HG02884 (cell line): ENCODE measurements around the gene ARHGAP26.

Source experiments
- ATAC-seq: cut with Tn5 transposase; IDR thresholded peaks from one replicate; pipeline ENCODE4 v1.9.1; 2021; ENCODE audit warnings: mild to moderate bottlenecking, moderate library complexity; ENCODE audit not compliant: unreplicated experiment

ARHGAP26 gene

GRCh38 chr5:143147902-143148301 is 377.7 kb downstream of the ARHGAP26 start:
- ATAC-seq, result no peak

DNA sequence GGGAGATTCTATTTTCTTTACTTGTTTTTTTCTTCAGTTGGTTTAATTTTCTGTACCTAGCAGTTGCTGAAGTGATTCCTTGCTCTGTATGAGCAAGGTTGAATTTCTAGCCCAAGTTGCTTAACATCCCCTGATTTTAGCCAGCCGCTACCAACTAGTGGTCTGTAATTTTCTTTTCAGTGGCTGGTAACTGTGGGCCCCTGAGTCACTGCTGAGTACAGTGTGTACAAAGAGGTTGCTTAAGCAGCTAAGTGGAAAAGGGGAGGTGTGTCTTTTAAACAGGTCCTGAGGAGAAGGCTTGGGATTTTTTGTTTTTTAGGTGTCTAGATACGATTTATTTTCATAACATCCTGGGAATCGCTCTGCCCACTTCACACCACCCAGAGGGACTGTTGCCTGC is 378.6 kb downstream of the ARHGAP26 start:
- no peak for ATAC-seq

- ATAC-seq, result no peak
Observed at GRCh38 chr5:143149759-143150158, 379.6 kb downstream of the ARHGAP26 start.

GRCh38 chr5:143151056-143151700 is 381.0 kb downstream of the ARHGAP26 start:
- ATAC-seq, result no peak

GRCh38 chr5:143152445-143152844 is 382.3 kb downstream of the ARHGAP26 start:
- no peak for ATAC-seq

GRCh38 chr5:143153332-143154119 is 383.3 kb downstream of the ARHGAP26 start:
- no peak for ATAC-seq

GRCh38 chr5:143154510-143155370 is 384.6 kb downstream of the ARHGAP26 start:
- ATAC-seq, result no peak

DNA sequence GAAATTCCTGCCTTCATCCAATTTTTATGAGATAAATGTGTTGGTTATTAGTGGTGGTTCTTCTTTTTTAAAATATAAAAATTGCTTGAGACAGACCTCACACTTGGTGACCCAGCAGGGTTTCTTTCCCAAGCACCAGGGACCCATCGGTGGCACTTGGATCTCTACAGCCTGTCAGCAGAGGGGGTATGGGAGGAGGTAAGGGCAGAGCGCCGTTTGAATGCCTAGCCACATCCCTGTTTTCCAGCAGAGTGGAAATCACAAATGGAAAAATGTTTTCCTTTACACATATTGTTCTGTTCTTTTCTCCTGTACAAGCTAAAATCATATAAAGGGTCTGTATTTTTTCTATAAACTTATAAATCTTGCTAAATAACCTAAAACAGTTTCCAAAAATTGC is 385.3 kb downstream of the ARHGAP26 start:
- no peak for ATAC-seq

- ATAC-seq, result no peak
Observed at GRCh38 chr5:143156086-143156485, 385.9 kb downstream of the ARHGAP26 start.

- ATAC-seq, result no peak
Observed at GRCh38 chr5:143156572-143156971, 386.4 kb downstream of the ARHGAP26 start.

DNA sequence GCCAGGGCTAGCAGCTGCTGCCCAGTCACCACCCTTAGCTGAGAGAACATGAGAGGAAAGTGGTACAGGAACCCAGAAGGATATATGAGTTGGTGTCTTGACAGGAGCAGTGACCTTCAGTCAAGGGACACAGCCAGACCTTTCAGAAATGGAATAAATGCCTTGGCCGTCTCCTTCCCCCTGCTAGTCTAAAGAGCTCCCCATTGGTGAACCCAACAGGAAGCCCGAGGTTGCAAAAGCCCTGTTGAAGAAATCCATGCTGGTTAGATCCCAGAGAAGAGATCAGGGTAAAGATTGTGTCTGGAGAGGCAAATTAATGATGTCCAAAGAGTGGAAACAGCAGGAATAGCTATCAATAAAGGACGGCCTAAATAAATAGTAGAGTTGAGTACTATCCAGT is 388.9 kb downstream of the ARHGAP26 start:
- ATAC-seq, result no peak

- no peak for ATAC-seq
Observed at GRCh38 chr5:143161885-143162540, 391.8 kb downstream of the ARHGAP26 start.

DNA sequence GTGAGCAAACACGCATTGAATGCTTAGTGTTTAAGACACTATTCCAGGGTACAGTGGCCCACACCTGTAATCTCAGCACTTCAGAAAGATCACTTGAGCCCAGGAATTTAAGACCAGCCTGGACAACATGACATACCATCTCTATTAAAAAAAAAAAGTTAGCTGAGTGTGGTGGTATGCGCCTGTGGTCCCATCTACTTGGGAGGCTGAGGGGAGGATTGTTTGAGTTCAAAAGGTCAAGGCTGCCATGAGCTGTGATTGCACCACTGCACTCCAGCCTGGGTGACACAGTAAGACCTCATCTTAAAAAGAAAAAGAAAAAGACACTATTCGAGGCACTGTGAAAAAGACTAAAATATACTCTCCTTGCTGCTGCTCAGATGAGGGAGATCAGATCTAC is 392.6 kb downstream of the ARHGAP26 start:
- ATAC-seq, result no peak

DNA sequence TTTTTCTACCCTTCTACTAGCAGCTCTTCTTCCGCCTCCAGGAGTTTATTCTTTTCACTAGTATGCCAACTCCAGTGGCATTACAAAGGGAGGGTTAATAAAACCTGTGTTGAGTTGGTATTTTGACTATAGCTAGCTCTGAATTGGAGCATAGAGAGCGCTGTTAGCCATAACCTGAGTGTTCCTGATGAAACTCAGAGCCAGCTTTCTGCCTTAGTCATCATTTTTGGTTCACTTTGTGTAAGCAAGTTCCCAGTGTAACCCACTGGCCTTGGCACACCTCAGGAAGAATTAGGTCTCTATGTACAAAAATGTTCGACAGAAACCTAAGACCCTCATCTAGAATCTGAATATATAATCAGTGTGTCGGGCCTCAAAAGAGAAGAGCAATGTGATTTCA is 394.4 kb downstream of the ARHGAP26 start:
- no peak for ATAC-seq

DNA sequence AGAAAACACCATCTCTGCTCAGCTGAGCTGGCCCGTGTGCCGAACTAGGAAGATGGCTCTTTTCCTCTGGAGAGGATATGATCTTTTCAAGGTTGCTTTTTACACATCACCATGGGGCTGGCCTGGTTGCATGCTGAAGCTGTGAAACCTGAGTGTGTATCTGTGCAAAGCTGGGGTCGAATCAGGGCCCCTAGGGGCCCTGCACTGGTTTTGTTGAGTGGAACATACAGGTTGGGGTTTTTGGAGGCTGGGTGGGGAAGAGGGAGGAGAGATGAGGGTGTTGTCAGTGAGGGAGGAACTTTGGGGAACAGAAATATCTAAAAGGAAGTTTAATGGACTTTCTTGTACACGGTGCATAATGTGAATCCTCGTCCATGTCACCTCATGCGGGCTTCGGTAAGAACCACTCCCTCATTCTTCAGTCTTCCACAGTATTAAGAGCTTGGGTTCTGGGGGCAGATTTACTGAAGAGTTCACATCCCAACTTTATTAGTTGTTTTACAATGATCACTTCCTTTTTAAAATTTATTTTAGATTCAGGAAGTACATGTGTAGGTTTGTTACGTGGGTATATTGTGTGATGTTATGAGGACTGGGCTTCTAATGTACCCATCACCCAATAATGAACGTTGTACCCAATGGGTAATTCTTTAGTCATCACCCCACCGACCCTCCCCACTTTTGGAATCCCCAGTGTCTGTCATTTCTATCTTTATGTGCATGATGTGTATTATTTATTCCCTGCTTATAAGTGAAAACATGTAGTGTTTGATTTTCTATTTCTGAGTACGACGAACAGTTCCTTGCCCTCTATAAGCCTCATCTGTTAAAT is 395.1 kb downstream of the ARHGAP26 start:
- no peak for ATAC-seq

DNA sequence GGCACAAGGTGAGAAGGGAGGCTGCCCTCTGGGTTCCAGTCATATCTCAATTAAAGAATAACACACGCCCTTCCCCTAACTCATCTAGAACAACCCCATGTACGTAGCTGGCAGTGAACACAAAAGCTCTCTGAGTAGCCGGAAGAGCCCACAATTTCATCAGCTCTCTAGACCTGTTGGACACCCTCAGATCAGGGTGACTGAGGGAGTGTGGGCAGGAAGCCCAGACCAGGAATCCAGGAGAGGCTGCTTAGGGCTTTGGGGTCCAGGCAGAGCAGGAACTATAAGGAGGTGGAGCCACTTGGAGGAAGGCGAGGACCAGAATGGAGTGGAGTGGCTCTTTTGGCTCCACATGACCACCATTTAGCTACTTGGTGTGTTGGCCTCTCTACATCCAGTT is 395.9 kb downstream of the ARHGAP26 start:
- no peak for ATAC-seq

DNA sequence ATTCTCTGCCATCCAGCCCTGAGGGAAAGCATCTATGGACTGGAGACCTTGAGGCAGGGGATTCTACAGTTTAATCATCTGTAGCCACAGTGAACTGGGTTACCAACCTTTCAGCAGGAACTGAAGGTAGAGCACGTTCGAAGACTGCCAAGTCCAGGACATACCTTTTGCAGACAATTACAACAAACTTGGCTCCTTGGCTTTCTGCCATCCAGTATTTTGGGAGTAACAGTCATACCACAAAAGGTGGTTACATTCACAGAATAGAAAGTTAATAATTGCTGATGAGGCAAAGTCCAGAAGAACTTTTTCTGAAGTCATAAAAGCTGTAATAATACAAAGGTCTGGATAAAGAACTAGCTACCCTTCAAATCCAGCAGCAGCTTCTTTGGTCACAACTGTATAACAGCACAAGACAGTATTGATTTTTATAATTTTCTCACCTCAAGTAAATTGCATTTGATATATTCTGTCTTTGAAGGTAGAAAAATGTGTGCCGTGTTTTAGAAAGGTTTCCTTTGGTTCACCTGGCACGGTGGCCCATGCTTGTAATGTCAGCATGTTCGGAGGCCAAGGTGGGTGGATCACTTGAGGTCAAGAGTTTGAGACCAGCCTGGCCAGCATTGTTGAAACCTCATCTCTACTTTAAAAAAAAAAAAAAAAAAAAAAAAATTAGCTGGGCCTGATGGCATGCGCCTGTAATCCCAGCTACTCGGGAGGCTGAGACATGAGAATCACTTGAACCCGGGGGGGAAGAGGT is 396.7 kb downstream of the ARHGAP26 start:
- ATAC-seq, result no peak

GRCh38 chr5:143168171-143168741 is 398.1 kb downstream of the ARHGAP26 start:
- ATAC-seq, result no peak
